Measurements from ENCODE around the gene SMYD5. TPM values are rescaled to one million over a fixed set of nuclear protein-coding genes. Genes with fewer than 3 reads are reported as not detected.

The SMYD5 gene
- total and polyA plus RNA-seq, 2 donors (not counting 3 experiments of a cell fraction or from before 2014, with no cell fraction given) = 16.2 to 31.7 TPM

GRCh38 chr2:73176881-73177644 is 37.0 kb upstream of the SMYD5 start:
- no TSS peak for BruUV-seq (replicated peaks)
- peak overlapping the region; percentile 66 for H3K9ac ChIP-seq (replicated peaks; ENCODE audit: extremely low read depth, insufficient read depth, low read length)
- dilution Hi-C loops (cut with MboI; ENCODE audit: extremely low pct_ligation_motif_present, low sequenced_read_pairs) = no loop called here

More at GRCh38 chr2:73176881-73177644, 37.0 kb upstream of the SMYD5 start:
- no peaks in the 10 kb centered on the region for H3K79me2 ChIP-seq (ENCODE audit: control insufficient read depth, insufficient read depth, low read length)
- peak overlapping the region; percentile 80 for H2AFZ ChIP-seq (ENCODE audit: low read depth, low read length)
- ChIA-PET POLR2A (interaction anchor here (0.6 to 1.3 kb wide), 4 partner anchors 158 to 294 kb away, joined by 3 to 6 read pairs (median 4); no protein-coding TSS in a partner anchor), CTCF (interaction anchor here (0.6 to 4.2 kb wide), 70 partner anchors 9 to 431 kb away, joined by 3 to 261 read pairs (median 4); partner anchors contain the start of genes EMX1, NOTO, PRADC1 and RAB11FIP5)
- TF ChIP-seq MYC (IDR thresholded peaks at IDR 0.05; ENCODE audit: low read depth, low read length) (no peak), MAX (IDR thresholded peaks at IDR 0.05; ENCODE audit: insufficient read depth, insufficient read length) (peak; percentile 40), CTCF (IDR thresholded peaks at IDR 0.05; ENCODE audit: extremely low read depth in 1 of 2, insufficient read depth in 1 of 2, low read depth in 1 of 2, low read length in 2 of 2) (peak; percentile 98 to 99)
- DNase-seq (ENCODE audit: low read depth, low spot score) (peak; percentile 87), FAIRE-seq (peak; percentile 92)
- peaks cover 32% of the 10 kb centered on the region for H3K4me1 ChIP-seq (ENCODE audit: control insufficient read depth, extremely low read depth, insufficient read depth, low read length)
- intact Hi-C loops (cut with micrococcal nuclease) = loop anchor here (1.0 to 5.0 kb wide), 7 partner anchors 14 to 400 kb away; partner anchors contain the start of genes CCT7 and SMYD5
- peak overlapping the region; percentile 13 to 42 (median 18) for H3K4me3 ChIP-seq (replicated peaks in 1 of 3; ENCODE audit: insufficient read depth in 1 of 3, low read depth in 1 of 3, low read length in 3 of 3)
- no peaks in the 10 kb centered on the region for H4K20me1 ChIP-seq (replicated peaks; ENCODE audit: control insufficient read depth, extremely low read depth, insufficient read depth, low read length)
- peaks cover 7 to 14% of the 10 kb centered on the region in 2 experiments for H3K27me3 ChIP-seq (ENCODE audit: control insufficient read depth in 2 of 2, insufficient read depth in 2 of 2, low read length in 2 of 2)
- no peaks in the 10 kb centered on the region for H3K9me1 ChIP-seq (replicated peaks; ENCODE audit: control insufficient read depth, extremely low read depth, insufficient read depth, low read length)
- H3K36me3 ChIP-seq (ENCODE audit: control insufficient read depth in 2 of 2, extremely low read depth in 1 of 2, insufficient read depth in 2 of 2, low read length in 2 of 2) = no peaks in the 10 kb centered on the region
- peak overlapping the region; percentile 60 for H3K4me2 ChIP-seq (ENCODE audit: insufficient read depth, low read length)
- H3K9me3 ChIP-seq (replicated peaks; ENCODE audit: control insufficient read depth, insufficient read depth, low read length) = no peaks in the 10 kb centered on the region
- peak overlapping the region; percentile 11 for H3K27ac ChIP-seq (ENCODE audit: insufficient read depth, low read depth, low read length)
